HG03354 (cell line): ENCODE results near the gene TBX21.
A peak's percentile ranks its signal among the peaks of the same experiment; 100 is the strongest.

Source experiments
- ATAC-seq: cut with Tn5 transposase; IDR thresholded peaks from one replicate; pipeline ENCODE4 v1.9.1; 2021; ENCODE audit warnings: mild to moderate bottlenecking; ENCODE audit not compliant: unreplicated experiment, poor library complexity, severe bottlenecking

TBX21 gene, protein sequence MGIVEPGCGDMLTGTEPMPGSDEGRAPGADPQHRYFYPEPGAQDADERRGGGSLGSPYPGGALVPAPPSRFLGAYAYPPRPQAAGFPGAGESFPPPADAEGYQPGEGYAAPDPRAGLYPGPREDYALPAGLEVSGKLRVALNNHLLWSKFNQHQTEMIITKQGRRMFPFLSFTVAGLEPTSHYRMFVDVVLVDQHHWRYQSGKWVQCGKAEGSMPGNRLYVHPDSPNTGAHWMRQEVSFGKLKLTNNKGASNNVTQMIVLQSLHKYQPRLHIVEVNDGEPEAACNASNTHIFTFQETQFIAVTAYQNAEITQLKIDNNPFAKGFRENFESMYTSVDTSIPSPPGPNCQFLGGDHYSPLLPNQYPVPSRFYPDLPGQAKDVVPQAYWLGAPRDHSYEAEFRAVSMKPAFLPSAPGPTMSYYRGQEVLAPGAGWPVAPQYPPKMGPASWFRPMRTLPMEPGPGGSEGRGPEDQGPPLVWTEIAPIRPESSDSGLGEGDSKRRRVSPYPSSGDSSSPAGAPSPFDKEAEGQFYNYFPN

DNA sequence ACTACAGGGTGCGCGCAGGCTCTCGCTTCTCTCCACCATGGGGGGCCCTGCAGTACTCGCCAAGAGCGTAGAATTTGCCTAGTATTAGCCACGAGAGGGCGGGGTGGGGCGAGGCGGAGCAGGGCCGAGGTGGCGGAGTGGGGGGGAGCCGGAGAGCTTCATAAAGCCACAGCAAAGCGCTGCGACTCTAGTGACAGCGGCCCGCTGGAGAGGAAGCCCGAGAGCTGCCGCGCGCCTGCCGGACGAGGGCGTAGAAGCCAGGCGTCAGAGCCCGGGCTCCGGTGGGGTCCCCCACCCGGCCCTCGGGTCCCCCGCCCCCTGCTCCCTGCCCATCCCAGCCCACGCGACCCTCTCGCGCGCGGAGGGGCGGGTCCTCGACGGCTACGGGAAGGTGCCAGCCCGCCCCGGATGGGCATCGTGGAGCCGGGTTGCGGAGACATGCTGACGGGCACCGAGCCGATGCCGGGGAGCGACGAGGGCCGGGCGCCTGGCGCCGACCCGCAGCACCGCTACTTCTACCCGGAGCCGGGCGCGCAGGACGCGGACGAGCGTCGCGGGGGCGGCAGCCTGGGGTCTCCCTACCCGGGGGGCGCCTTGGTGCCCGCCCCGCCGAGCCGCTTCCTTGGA, at the start of gene TBX21:
TBX21 (plus strand) TSS at position 190 of the 627 bp plus-strand sequence; CDS start at position 409, 219 bp downstream.
- ATAC-seq, result peak; percentile 73

DNA sequence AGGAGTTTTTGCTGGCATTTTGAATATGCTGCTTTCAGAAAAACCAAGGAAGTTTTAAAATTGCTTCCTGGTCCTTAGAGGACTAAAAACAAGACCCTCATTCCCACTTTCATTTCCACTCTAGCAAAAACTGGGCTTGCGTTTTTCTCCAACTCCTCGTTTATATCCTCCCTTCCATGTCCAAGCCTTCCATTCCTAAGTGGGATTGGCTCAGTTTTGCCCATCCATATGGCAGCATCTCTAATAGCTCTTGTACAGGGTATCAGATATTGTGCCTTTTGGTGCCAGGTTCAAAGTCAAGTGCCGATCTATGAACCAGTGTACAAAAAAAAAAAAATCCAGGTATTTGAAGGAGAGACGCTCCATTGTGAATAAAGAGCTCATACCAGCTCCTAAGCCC, 49.0 kb upstream of the TBX21 start:
- ATAC-seq, result no peak

DNA sequence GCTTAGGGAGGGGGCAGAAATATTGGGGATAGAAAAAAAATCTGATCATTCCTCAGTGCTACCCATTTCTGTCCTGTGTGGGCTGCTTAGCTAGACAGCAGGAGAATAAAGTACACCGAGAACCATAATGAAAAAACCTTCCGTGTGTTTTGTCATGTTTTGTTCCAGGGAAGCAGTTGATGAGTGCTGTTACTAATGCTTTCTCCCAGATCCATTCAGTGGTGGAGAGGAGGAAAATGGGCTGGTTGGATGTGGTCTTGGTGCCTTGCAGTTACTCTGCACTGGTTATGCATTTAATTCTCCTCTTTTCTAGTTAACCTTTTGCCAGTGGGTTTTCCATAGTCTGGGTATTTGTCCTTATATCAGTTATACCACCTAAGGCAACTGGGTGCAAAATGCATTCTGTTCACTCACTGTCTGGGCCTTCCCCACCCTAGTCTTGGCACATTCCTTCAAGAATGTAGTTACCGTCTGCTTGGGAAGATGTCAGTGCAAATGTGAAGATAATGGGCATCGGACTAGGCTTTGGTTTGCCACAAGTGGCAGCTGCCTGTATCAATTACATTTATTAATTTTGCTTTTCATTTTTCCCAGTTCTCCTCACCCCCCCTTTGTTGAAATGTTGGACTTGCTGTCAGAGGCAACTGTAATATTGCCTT, 48.4 kb upstream of the TBX21 start:
- no peak for ATAC-seq

DNA sequence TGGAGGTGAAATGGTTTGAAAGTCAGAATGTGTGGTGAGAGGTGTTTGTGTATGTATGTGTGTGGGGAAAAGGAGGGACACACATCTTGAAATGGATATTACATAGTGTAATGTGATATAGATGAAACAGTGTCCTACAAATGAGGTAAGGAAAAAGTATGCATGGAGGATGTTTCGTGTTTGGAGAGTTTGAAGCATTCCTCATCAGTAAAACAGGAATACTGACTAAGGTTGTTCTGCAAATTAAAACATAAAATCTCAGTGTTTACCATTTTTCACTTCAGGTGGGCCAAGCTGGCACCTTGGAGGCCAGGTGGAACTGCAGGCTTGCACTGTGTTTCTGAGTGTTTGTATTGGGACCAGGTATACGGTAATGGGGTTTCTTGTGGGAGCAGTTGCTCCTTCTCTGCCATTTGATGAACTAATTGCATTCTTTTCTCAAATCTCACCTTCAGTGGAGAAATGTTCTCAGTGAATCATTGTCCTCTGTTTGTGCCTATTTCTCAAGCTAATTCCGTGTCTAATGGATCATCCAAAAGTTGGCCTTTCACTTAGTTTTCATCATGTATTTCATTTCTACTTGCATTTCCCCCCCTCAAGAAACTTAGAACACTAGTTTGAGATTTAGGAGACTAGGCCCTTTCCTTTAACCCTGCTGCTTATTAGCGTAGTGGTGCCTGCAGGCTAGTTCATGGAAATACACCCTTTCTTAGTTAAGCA, 47.3 kb upstream of the TBX21 start:
- ATAC-seq, result no peak

DNA sequence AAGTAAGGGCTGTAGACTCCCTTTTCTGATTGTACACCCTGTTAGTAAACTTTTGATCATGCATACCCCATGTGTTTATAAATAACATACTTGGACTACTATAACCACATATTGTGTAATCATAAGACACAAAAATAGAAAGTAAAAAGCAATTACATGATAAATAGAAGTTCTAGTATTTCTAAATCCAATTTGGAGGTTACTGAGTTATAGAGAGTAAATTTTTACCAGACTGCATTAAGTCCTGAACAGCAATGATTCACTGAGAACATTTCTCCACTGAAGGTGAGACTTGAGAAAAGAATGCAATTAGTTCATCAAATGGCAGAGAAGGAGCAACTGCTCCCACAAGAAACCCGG, 46.8 kb upstream of the TBX21 start:
- ATAC-seq, result no peak

DNA sequence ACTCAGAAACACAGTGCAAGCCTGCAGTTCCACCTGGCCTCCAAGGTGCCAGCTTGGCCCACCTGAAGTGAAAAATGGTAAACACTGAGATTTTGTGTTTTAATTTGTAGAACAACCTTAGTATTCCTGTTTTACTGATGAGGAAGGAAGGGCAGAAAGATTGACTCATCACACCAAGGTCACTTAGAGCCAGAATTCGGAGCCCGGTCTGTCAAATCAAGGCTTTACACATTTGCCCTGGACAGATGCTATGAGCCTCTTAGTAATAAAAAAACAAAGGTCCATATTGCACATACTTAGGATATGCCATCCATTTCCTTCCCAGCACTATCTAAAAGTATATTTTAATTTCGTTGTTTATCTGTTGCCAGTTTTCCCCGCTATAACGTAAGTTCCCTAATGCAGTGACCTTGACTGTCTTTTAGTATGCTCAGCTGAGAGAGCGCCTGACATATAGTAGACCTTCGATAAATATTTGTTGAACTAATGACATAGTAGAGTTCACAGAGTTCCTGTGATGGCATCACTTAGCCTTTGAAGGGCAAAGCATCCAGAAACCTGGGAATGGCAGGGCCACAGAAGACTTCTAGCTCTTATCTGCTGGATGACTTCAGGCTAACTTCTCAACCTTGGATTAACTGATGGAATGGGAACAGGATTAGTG, 46.2 kb upstream of the TBX21 start:
- ATAC-seq, result no peak

DNA sequence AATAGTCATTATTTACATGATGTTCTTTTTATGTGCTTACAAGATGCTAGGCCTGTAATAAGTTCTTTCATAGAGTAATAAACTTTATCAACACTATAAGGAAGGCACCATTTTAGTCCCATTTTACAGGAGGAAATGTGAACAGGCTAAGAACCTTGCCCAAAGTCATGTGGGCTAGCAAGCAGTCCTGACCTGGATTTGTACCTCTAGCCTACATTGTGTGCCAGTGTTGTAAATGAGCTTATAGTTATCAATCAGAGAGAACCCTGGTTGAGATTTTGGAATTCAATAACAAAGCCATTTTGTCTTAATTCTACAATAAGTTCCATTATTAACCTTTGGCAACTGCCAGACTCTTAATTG, 45.7 kb upstream of the TBX21 start:
- ATAC-seq, result no peak

DNA sequence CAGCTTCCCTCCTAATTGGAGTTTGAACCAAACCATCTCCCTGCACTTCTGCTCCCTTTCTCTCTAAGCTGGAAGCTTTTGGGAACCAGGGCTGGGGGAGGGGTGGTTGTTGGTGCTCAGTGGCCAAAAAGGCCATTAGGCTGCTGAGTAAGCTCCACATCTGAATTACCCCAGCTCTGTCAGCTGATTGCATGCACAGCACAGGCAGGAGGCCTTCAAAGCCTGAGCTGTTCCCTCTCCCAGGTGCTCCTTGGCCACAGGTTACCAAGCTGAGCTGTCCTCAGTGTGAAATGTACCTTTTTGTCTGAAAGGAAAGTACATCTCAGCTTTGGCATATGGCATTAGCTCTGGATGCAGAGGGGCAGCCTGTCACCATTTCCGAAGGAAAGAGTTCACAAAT, 45.3 kb upstream of the TBX21 start:
- ATAC-seq, result no peak

DNA sequence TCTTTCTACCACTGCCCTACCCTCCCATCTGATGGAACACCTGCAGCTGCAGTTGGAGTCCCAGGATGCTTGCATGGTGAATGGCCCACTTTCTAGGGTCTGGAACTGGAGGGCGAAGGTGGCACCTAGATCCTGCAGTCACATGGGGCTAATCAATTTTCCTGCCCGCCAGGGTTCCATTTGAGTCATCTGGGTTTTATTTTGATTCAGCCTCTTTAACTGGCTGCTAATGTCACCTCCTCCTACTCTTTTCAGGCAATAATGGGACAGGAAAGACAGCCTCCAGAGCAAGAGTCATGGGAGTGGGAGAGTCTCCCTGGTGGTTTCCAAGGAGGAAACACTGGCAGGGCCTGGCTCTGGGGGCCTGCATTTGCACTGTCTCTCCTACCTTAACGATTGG, 42.9 kb upstream of the TBX21 start:
- no peak for ATAC-seq

DNA sequence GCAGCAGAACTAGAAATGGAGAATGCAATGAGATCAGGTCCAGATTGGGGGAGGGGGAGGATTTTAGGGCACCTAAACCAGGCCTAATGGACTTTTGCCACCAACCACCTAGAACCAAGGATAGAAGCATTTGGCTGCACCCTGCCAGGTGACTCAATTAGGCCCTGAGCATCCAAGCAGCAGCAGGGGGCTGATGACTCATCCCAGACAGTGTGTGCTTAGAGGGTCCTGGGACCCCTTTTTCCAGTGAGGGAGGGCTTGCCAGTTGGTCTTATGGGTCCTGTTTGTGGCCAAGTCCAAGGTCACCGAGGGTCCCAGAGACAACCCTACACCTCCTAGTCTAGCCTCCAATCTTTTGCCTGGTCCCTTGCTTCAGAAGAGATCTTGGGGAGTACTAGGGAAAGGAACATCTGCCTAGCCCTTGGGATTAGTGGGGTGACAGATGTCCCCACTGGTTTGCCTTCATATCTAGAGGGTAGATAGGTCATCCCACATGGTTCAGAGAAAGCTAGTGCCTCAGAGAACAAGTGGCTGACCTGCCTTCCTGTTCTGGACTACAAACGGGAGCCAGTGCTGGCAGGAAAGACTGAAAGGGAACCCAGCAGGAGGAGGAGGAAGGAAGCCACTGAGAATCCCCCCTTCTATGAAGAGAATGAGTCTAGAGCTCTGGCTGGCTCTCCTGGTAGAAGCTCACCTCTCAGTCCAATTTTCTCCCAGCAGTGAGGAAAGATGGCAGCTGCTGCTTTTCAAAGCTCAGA, 40.7 kb upstream of the TBX21 start:
- no peak for ATAC-seq

DNA sequence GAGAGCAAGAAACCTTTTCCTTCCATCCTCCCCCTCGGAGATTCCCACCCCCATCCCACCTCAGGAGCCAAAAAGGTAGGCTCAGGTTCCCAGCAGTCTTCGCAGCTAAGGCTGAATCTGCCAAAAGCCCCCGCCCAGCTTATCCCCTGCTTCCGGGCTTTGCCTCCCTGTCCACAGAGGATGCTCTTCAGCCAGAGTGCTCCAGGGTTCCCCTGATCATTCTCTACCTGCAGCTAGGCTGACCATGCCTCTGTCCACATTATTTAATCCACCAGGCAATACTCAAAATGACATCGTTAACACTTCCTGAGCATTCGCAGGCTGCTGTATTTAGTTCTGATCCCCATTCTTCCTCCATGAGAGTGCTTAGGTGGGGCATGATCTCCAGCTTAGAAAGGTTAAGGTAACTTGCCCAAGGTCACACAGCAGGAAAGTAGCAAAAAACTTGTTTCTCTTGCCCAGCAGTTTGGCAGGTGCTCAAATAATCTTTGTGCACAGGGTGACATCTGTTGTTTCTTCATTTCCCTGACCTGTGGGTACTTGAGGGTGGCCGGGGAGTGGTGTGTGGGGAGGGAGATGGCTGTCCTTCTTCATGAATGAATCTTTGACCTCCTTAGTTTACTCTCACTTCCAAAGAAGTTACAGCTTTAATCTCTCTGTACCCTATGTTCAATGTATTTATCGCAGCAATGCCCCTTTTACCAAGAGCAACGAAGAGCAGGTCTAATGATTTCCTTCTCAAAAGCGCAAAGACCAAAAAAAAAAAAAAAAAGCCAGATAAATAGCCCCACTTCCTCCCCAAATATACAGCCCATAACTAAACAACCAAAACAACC, 39.9 kb upstream of the TBX21 start:
- ATAC-seq, result no peak

DNA sequence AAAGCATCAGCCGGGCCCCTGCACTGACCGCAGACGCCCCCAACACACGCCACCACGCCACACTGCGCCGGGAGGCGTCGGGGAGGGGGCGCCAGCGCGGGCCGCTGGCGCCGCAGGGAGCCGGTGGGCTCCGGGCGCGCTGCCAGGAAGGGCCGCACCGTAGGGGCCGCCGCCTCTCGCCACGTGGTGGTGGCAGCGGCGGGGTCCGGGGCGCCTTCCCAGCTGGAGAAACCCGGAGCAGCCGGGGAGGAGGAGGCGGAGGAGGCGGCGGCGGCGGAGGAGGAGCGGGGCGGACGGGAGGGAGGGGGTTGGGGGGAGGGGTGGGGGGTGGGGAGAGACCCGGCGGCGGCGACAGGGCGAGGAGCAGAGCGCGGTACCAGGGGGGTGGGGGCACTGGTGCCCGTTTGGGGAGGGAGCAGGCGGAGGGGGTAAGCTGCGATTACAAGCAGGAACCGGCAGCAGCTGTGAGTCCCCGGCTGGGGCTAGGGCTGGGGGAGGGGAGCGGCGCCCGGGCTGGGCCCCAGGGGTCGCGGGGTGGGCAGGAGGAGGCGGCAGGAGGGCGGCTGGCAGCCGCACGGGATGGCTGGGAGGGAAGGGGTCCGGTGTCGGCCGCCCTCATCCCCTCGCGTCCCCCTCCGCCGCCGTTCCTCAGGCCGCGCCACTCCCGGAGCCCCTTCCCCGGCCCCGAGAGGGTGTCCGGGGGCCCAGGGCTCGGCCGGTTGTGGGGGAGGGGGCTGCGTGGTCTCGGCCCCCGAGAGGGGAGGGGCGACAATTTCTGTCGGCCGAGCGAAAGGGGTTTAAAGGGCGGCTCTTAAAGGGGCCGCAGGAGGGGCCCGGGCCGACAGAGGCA, 39.1 kb upstream of the TBX21 start, which contains the start of gene TBKBP1:
TBKBP1 (plus strand) TSS at position 431 of the 850 bp plus-strand sequence. CDS start 1,952 bp downstream, outside the sequence.
- ATAC-seq, result no peak

DNA sequence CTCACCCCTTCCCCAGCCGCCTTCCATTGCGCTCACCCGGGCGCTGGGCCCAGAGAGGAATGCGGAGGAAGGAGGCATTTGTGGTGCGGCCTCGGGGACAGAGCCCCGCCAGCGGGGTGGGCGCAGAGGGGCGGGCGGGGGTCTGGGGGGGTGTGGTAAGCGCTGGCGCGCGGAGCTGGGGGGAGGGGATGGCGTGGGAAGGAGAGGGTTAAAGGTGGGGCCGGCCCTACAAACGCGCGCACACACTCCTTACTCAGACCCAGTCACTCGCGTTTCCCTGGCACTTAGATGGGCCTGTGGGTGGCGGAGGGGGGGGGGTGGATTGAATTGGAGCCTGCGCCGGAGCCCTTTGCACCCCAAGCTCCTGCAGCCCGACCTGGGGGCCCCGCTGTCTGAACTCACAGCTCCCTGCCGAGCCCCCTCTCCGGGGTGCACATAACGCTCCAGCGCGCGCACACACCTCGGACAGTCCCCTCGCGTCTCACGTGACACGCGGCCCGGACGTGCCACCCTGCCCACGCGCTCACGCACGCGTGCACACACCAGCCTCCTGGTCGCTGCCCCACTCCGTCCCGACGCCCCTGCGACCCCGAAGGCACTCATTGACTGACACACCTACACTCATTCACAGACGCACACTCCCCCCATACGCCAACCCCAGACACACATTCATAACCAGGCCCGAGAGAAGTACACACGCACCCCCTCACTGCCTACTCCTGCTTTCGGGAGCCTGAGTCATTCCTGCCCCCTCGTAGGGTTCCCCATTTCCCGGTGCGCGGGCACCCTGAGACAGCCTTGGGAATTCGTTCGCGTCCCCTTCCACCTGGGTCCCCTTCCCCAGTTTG, 38.2 kb upstream of the TBX21 start:
- ATAC-seq, result no peak

DNA sequence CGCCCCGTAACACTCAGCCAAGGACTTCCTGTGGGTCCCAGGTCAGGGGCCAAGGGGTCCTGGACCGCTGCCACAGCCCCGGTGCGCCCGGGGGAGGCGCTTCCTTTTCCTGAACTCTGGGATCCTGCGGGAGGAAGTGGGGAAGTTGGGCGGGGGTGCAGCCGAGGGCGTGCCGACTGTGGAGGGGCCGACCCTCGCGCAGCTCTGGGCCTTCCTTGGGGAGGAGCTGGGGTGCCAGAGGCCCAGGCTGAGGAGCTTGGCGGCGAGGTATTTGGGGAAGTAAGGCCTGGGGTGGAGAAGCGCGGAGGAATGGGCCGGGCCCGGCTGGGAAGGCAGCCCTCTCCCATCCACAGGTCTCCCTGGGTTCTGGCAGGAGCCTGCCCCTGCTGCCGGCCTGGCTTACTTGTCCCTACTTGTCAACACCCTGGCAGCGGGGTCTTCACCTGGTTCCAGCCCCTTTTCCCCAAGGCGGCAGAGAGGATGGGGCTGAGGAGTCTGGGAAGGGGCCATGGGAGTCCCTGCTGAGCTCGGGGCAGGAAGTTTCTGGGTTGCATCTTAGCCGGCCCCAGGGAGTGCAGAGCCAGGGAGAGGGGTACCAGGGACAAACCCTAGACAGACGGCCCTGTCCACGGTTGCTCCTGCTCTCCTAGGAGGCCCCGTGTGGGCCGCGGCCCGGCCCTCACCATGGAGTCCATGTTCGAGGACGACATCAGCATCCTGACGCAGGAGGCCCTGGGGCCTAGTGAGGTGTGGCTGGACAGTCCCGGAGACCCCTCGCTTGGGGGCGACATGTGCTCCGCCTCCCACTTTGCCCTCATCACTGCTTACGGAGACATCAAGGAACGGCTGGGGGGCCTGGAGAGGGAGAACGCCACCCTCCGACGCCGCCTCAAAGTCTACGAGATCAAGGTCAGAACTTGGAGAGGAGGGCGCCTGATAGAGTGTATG, 37.3 kb upstream of the TBX21 start:
- no peak for ATAC-seq
